BJ (cell line): ENCODE data around the gene SMIM35. TPM values are rescaled to one million over a fixed set of nuclear protein-coding genes. Genes with fewer than 3 reads are reported as not detected.

Source experiments
- CTCF ChIA-PET: fragments of 350-600 bp; formaldehyde crosslinking; extraction: SDS; loops from one replicate; lab custom pipeline; 2021; ENCODE audit warnings: antibody characterized with exemption, inconsistent platforms; lab: Yijun Ruan, JAX
- POLR2A ChIA-PET: fragments of 300-600 bp; sonication (Branson Sonifier 250); formaldehyde crosslinking; extraction: SDS; loops from one replicate; lab custom pipeline; 2021; ENCODE audit warnings: antibody characterized with exemption; lab: Charles Lee
- DNase-seq: peaks from one replicate; pipeline ENCODE4 v3.0.0-alpha.2; 2011; ENCODE audit warnings: low read depth
- H3K27me3 ChIP-seq: 2 replicates; pipeline ENCODE4 v1.6.0; 2011; ENCODE audit warnings: low read length; ENCODE audit not compliant: control insufficient read depth, insufficient read depth
- H3K36me3 ChIP-seq: 2 replicates; pipeline ENCODE4 v1.5.1; 2011; ENCODE audit warnings: low read length; ENCODE audit not compliant: control insufficient read depth, insufficient read depth
- H3K4me3 ChIP-seq: 2 replicates; pipeline ENCODE4 v1.5.1; 2011; ENCODE audit warnings: low read depth, mild to moderate bottlenecking, control low read depth, low read length
- CTCF ChIP-seq: IDR thresholded peaks from 2 replicates; pipeline ENCODE4 v1.5.1; 2011; ENCODE audit warnings: low read depth, mild to moderate bottlenecking, control low read depth, inconsistent platforms, low read length, moderate library complexity; ENCODE audit not compliant: insufficient read depth
- polyA plus RNA-seq: library from polyadenylated mRNA; depleted of rRNA; stranded (reverse); fragments of >200 nt; gene quantifications from 2 replicates; pipeline ENCODE4 v1.2.3, GENCODE V29; 2011

SMIM35 gene
- polyA plus RNA-seq, 1 experiment, result not detected

GRCh38 chr11:118108513-118108912, 21.8 kb upstream of the SMIM35 start:
- CTCF ChIA-PET, result interaction anchor here (1.6 kb wide), 1 partner anchor 63 kb away, joined by 5 read pairs; no protein-coding TSS in a partner anchor
- no peak overlapping the region for H3K4me3 ChIP-seq

GRCh38 chr11:118106789-118107335, 20.1 kb upstream of the SMIM35 start:
- ChIA-PET CTCF (interaction anchor here (1.0 kb wide), 1 partner anchor 9 kb away, joined by 3 read pairs; no protein-coding TSS in a partner anchor), POLR2A (no interaction called here)
- no peak for TF ChIP-seq CTCF
- H3K36me3 ChIP-seq, result no peaks in the 10 kb centered on the region
- DNase-seq, result no peak
- H3K27me3 ChIP-seq, result peaks cover 2% of the 10 kb centered on the region; the same call in 1 of the 2 replicates
- no peak overlapping the region for H3K4me3 ChIP-seq

More at GRCh38 chr11:118108513-118108912, 21.8 kb upstream of the SMIM35 start:
- no peak for TF ChIP-seq CTCF
- no peak for DNase-seq
- POLR2A ChIA-PET, result no interaction called here
- H3K27me3 ChIP-seq, result peaks cover 4% of the 10 kb centered on the region; the same call in 1 of the 2 replicates
- H3K36me3 ChIP-seq, result no peaks in the 10 kb centered on the region

GRCh38 chr11:118105657-118106305, 19.0 kb upstream of the SMIM35 start:
- ChIA-PET CTCF (no interaction called here), POLR2A (no interaction called here)
- Histone ChIP-seq H3K4me3 (no peak overlapping the region), H3K27me3 (peaks cover 2% of the 10 kb centered on the region), H3K36me3 (no peaks in the 10 kb centered on the region)
- no peak for TF ChIP-seq CTCF
- DNase-seq, result no peak

- POLR2A ChIA-PET, result no interaction called here
- peaks cover 4% of the 10 kb centered on the region for H3K27me3 ChIP-seq
- no peak for TF ChIP-seq CTCF
- DNase-seq, result no peak
- CTCF ChIA-PET, result no interaction called here
- no peak overlapping the region for H3K4me3 ChIP-seq
- no peaks in the 10 kb centered on the region for H3K36me3 ChIP-seq
Measured at GRCh38 chr11:118104491-118104890, 17.7 kb upstream of the SMIM35 start.

- ChIA-PET POLR2A (no interaction called here), CTCF (no interaction called here)
- TF ChIP-seq CTCF, result no peak
- Histone ChIP-seq H3K27me3 (peaks cover 3% of the 10 kb centered on the region), H3K36me3 (no peaks in the 10 kb centered on the region), H3K4me3 (no peak overlapping the region)
- DNase-seq, result no peak
Measured at GRCh38 chr11:118102721-118103261, 16.0 kb upstream of the SMIM35 start.
